ENCODE results near the gene CHST15. TPM values are rescaled to one million over a fixed set of nuclear protein-coding genes. Genes with fewer than 3 reads are reported as not detected.
A peak's percentile ranks its signal among the peaks of the same experiment; 100 is the strongest.

CHST15 gene
- total RNA-seq, 2 experiments from 2014 or later = 0.12 to 0.25 TPM

DNA sequence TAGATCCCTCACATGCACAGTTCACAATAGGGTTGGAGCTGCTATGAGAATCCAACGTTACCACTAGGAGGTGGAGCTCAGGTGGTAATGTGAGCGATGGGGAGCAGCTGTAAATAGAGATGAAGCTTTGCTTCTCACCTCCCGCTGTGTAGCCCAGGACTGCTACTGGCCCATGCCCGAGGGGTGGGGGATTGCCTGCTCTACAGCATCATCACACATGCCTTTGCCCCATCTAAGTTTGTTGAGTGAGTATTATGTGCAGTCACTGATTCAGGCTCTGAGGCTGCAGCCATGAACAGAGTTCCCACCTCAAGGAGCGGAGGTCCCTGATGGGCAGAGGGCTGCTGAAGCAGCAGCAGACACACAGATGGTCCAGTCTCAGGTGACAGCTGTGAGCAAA lies 94.1 kb downstream of the CHST15 start:
- H3K36me3 Mint-ChIP-seq = no peaks in the 10 kb centered on the region
- DNase-seq = no peak
- H3K4me3 Mint-ChIP-seq = no peak overlapping the region
- H3K27ac Mint-ChIP-seq = no peak overlapping the region
- peaks cover 6% of the 10 kb centered on the region for H3K4me1 Mint-ChIP-seq
- no peaks in the 10 kb centered on the region for H3K9me3 Mint-ChIP-seq
- H3K27me3 Mint-ChIP-seq = peaks cover 31% of the 10 kb centered on the region

DNA sequence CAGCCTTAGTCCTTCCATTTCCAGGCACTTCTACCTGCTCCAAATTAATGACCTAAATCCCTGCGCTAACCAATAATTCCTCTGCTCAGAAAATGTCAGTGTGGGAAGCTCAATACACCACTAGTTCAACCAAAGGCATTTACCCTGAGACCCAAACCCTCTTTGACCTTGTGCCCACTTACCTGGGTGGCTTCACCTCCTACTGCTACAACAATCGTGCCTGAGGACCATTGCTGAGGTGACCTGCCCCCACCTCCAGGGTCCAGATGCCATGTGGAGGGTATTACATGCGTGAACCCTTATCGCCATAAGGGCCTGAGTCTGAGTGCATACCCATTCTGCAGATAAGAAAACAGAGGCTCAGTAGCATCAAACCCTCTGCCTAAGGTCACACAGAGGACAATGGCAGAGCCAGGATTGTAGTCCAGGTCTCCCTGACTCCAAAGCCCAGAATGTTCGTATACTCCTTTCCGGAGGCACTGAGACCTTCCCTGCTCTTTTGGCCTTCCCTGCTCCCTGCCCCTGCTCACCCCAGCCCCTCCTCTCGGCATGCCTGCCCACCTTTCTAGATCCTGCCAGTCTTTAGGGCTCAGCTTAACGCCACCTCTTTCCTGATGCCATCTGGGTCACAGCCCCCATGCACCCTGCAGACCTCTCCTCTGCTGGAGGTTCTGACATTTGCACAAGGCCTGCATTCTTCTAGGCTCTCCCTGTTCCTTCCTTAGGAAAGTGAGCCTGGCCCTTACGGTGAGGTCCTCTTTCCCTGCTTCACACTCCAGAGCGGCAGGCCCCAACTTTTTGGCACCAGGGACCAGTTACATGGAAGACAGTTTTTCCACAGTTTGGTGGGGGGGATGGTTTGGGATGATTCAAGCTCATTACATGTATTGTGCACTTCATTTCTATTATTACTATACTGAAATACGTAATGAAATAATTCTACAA lies 94.9 kb downstream of the CHST15 start:
- peaks cover 39% of the 10 kb centered on the region for H3K27me3 Mint-ChIP-seq
- H3K27ac Mint-ChIP-seq = no peak overlapping the region
- no peak overlapping the region for H3K4me3 Mint-ChIP-seq
- no peak for DNase-seq
- no peaks in the 10 kb centered on the region for H3K9me3 Mint-ChIP-seq
- H3K4me1 Mint-ChIP-seq = peaks cover 6% of the 10 kb centered on the region
- no peaks in the 10 kb centered on the region for H3K36me3 Mint-ChIP-seq

DNA sequence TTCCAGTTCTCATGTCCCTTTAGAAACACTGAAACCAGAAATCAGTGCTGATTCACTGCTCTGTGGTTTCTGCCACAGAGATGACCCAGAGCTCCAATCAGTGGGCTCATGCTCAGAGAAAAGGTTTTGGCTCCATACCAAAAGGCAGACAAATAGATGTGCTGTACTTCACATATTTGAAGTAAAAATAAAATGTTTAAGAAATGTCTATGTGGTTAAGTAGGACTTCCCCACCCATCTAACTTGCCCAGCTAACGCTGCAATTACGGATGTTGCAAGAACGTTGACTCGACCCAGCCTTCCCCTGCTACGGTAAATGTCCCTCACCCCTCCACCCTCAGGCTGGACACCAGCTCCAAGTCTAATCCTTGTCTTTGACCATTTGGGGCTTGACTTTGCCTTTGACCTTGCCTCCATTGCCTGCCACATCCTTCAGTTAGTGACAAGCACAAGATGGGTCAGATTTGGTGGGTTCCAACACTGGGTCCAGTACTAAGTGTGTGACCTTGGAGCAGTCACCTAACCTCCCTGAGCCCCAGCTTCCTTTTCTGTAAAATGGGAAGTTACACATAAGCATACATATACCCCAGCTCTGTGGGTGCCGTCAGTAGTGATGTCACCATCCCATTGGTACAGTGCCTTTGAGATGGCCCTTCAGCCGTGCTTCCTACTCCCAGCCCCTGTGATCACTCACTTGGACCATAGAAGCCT lies 95.8 kb downstream of the CHST15 start:
- H3K36me3 Mint-ChIP-seq = no peaks in the 10 kb centered on the region
- no peak for DNase-seq
- no peak overlapping the region for H3K27ac Mint-ChIP-seq
- H3K4me1 Mint-ChIP-seq = peaks cover 6% of the 10 kb centered on the region
- H3K27me3 Mint-ChIP-seq = peaks cover 48% of the 10 kb centered on the region
- no peaks in the 10 kb centered on the region for H3K9me3 Mint-ChIP-seq
- no peak overlapping the region for H3K4me3 Mint-ChIP-seq

DNA sequence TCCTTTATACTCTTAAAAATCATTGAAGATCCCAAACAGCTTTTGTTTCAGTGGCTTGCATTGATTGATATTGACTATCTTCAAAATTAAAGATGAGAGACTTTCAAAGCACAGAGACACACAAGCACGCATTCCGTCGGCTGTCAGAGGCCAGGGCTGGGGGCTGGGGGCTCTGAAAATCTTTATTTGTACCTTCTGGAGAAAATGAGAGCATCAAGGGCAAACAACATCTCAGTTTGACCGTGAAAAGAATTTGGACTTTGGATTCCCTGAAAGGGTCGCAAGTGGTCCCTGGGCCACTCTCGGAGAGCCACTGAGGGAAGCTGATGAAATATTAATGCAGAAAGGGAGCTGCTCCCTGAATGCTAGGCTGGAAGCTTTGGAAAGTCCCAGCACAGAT lies 96.4 kb downstream of the CHST15 start:
- Mint-ChIP-seq H3K36me3 (no peaks in the 10 kb centered on the region), H3K4me3 (no peak overlapping the region), H3K4me1 (peaks cover 6% of the 10 kb centered on the region), H3K27ac (no peak overlapping the region), H3K9me3 (no peaks in the 10 kb centered on the region), H3K27me3 (peaks cover 54% of the 10 kb centered on the region)
- no peak for DNase-seq

DNA sequence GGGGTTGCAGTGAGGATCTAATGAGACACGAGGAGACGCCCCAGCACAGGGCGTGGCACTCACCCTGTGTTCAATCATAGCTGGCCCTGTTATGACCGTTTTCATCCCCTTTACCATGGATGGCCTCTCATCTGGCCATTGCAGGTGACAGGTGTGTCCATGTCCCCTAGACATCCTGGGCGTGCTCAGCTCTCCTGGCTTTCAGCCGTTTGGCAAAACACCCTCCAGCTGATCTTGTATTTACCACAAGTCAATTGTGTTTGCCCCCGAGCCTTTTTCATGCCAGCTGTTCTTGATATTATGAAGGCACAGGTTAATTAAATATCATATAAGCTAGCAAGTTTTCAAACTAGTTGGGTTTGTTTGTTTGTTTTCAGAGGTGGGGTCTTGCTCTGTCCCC lies 97.1 kb downstream of the CHST15 start:
- DNase-seq = no peak
- Mint-ChIP-seq H3K36me3 (no peaks in the 10 kb centered on the region), H3K27me3 (peaks cover 57% of the 10 kb centered on the region), H3K4me3 (no peak overlapping the region), H3K9me3 (no peaks in the 10 kb centered on the region), H3K4me1 (peaks cover 6% of the 10 kb centered on the region), H3K27ac (no peak overlapping the region)

DNA sequence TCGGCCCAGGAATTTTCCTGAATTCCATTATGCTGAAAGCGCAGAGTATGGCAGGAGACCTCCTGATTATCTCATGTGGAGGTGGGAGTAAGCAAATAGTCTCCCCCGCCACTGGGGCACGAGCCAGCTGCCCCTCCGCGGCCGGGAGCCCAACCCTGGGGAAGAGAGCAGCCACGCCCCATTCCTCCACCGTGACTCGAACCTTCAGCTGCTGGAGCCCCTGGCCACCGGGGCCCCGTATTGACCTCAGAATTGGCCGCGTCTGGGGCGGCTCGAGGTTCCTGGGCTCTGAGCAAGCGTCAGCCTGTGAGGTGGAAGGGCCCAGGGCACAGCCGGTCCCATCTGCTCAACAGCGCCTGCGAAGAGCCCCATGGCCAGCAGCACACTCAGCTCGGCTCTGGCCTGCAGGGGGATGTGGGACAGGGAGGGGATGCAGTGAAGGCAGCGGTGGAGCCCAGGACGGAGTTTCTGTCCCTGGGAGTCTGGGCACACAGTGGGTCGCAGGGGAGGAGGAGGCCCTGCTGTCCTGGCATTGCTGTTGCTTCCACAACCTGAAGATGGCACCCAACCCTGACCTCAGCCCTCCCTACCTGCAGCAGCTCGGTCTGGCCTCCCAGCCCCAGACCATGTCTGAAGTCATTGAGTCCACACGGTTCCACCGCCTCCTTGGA lies 97.8 kb downstream of the CHST15 start:
- no peaks in the 10 kb centered on the region for H3K9me3 Mint-ChIP-seq
- no peak overlapping the region for H3K4me3 Mint-ChIP-seq
- peaks cover 6% of the 10 kb centered on the region for H3K4me1 Mint-ChIP-seq
- H3K27ac Mint-ChIP-seq = no peak overlapping the region
- no peaks in the 10 kb centered on the region for H3K36me3 Mint-ChIP-seq
- H3K27me3 Mint-ChIP-seq = peaks cover 64% of the 10 kb centered on the region
- DNase-seq = peak; percentile 13

DNA sequence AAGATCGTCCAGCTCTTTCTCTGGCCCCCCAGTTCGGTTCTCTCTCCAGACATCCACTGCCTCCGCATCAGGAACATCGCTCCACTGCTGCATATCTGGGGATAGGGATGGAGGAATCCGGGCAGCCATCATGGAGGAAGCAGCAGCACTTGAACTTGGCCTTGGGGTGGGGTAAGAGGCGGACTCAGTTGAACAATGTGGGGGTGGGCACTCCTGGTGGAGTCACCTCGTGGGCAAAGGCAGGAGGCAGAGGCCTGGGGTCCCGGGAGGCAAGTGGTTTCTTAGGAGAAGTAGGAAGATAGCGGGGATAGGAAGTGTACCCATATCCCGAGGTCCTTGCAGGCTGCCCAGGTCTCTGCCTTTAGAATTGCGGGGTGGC lies 98.3 kb downstream of the CHST15 start:
- H3K4me1 Mint-ChIP-seq = peaks cover 6% of the 10 kb centered on the region
- H3K36me3 Mint-ChIP-seq = no peaks in the 10 kb centered on the region

DNA sequence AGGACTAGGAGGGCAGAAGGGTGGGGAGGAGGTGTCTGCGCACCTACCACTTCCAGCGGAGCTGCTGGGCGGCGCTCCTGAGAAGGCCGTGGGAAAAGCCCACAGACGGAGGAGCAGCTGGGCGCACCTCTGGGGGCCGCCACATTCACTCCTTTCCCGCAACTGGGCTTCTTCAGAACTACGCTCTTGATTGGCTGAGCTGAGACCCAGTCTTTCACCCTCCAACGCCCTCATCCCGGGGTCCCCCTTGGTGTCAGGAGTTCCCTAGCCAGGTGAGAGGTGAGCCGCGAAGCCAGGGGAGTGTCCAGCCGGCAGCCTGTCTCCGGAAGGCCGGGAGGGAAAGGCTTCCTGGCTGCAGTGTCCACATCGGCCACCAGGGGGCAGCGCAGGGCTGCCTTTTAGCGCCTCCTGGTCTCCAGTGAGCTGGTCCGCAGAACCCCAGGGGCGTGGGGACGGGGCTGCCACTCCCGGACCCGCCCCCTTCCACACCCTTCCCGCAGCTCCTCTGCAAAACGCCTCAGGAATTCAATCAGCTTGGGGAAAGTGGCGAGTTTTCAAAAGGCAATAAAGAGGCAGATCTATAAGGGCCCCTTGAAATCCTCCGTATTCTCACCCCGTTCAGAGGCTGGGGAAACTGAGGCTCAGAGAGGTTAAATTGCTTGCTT lies 98.8 kb downstream of the CHST15 start:
- peak; percentile 73 for DNase-seq
- H3K27me3 Mint-ChIP-seq = peaks cover 75% of the 10 kb centered on the region
- no peak overlapping the region for H3K4me3 Mint-ChIP-seq
- no peaks in the 10 kb centered on the region for H3K36me3 Mint-ChIP-seq
- H3K4me1 Mint-ChIP-seq = peaks cover 6% of the 10 kb centered on the region
- no peak overlapping the region for H3K27ac Mint-ChIP-seq
- H3K9me3 Mint-ChIP-seq = no peaks in the 10 kb centered on the region

More for the DNA sequence above, 98.3 kb downstream of the CHST15 start:
- no peak for DNase-seq
- Mint-ChIP-seq H3K27me3 (peaks cover 70% of the 10 kb centered on the region), H3K9me3 (no peaks in the 10 kb centered on the region), H3K27ac (no peak overlapping the region), H3K4me3 (no peak overlapping the region)

DNA sequence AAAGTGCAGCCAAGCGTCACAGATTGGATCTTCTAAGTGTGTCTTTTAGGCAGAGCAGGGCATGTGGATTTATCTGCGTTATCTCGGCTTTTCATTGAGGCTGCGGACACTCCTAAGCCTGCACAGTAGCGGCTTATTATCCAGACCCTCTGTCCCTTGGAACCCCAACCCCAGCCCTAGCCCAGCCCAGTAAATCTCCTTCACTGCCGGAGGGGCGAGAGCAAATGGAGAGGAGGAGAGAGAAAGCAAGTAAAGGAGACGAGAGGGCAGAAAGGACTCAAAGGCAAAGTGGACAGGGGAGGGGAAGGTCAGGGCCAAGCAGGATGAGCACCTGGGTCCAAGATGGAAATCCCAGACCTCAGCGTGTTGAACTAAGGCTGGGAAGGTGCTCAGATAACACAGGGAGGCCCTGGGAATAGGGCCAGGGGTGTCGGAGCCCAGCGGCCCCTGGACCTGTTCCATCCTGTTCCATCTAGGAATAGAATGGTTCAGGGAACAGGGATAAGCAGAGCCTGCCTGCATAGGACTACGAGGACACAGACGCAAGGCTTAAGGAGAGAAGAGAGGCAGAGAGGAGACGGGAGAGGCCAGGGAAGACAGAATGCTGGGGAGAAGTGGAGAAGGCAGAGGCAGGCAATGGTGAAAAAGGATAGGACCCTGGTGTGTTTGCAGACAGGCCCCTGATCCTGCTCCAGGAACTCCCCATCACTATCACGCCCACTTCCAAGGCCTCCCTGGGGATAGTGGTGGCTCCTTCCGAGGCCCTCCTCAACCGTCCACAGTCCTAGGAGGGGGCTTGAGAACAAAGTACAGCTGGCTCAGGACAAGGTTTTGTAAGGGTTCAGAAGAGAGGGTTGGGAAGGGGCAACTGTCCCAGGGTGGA lies 99.6 kb downstream of the CHST15 start:
- Mint-ChIP-seq H3K27ac (no peak overlapping the region), H3K9me3 (no peaks in the 10 kb centered on the region), H3K4me1 (peaks cover 6% of the 10 kb centered on the region), H3K36me3 (no peaks in the 10 kb centered on the region), H3K4me3 (no peak overlapping the region), H3K27me3 (peaks cover 83% of the 10 kb centered on the region)
- no peak for DNase-seq

DNA sequence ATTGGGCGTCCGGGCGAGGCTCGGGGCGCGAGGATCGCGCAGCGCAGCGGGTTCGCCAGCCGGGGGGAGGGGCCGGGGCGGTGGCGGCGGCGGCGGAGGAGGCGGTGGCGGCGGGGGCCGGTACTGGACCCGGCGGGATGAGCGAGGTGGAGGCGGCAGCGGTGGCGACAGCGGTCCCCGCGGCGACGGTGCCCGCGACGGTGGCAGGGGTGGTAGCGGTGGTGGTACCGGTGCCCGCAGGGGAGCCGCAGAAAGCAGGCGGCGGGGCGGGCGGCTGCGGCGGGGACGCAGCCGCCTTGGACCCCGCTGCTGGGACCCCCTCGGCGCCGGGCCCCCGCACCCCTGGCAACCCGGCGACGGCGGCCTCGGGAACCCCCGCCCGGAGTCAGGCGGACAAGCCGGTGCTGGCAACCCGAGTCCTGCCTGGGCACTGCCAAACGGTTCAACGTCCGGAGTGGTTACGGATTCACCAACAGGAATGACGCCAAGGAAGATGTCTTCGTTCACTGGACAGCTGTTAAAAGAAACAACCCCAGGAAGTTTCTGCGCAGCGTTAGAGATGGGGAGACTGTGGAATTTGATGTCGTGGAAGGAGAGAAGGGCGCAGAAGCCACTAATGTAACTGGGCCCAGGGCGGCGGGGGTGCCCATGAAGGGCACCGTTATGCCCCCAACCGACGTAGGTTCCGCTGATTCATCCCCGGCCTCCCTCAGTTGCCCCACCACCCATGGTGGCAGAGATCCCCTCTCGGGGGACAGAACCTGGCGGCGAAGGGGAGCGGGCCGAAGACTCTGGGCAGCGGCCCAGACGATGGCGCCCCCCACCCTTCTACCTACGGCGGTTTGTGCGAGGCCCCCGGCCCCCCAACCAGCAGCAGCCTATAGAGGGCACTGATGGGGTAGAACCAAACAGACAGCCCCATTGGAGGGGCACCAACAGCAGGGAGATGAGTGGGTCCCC lies 101.5 kb downstream of the CHST15 start:
- Mint-ChIP-seq H3K27me3 (peaks cover 83% of the 10 kb centered on the region), H3K9me3 (no peaks in the 10 kb centered on the region), H3K4me1 (peaks cover 6% of the 10 kb centered on the region), H3K4me3 (no peak overlapping the region), H3K36me3 (no peaks in the 10 kb centered on the region), H3K27ac (no peak overlapping the region)
- no peak for DNase-seq

DNA sequence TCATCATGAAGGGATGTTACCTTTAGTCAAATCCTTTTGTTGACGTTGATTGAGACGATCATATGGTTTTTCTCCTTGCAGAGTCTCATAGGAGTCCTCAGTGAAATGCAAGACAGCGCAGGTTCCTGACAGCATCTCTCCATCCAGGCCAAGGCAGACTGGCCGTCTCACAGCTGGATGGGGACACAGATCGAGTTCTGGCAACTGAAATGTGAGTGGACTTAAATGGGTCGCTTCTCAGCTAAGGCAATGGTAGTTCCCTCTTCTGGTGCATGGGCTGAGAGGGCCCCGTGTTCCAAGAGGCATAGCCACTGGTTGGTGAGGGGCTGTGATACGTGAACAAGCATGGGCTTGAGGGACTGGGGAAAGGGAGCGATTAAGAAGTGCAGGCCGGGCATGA lies 102.5 kb downstream of the CHST15 start:
- Mint-ChIP-seq H3K9me3 (no peaks in the 10 kb centered on the region), H3K27ac (no peak overlapping the region), H3K27me3 (peaks cover 75% of the 10 kb centered on the region), H3K4me1 (peaks cover 6% of the 10 kb centered on the region), H3K4me3 (no peak overlapping the region), H3K36me3 (no peaks in the 10 kb centered on the region)
- no peak for DNase-seq

DNA sequence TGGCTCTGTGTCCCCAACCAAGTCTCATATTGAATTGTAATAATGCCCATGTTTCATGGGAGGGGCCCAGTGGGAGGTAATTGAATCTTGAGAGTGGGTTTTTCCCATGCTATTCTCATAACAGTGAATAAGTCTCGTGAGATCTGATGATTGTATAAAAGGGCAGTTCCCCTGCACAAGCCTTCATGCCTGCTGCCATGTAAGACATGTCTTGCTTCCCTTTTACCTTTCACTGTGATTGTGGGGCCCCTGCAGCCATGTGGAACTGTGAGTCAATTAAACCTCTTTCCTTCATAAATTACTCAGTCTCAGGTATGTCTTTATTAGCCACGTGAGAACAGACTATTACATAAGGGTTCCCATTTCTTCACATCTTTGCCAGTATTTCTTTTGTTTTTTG lies 104.7 kb downstream of the CHST15 start:
- Mint-ChIP-seq H3K4me3 (no peak overlapping the region), H3K4me1 (no peaks in the 10 kb centered on the region), H3K27ac (no peak overlapping the region), H3K36me3 (no peaks in the 10 kb centered on the region), H3K27me3 (peaks cover 58% of the 10 kb centered on the region), H3K9me3 (no peaks in the 10 kb centered on the region)
- DNase-seq = no peak

DNA sequence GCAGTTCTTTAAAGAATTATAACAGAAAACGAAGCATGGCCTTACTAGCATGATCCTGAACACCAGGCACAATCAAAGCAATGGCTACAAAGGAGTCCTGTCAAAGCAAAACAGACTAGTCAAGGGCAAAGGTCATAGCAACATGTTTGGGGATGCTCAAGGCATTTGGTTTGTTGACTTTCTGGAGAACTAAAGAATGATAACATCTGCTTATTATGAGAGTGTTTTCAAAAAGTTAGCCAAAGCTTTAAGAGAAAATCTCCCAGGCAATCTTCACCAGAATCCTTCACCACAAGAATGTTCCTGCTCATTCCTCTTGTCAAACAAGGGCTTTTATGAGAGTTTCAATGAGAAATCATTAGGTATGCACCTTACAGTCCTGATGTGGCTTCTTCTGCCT lies 106.7 kb downstream of the CHST15 start:
- Mint-ChIP-seq H3K4me1 (no peaks in the 10 kb centered on the region), H3K36me3 (no peaks in the 10 kb centered on the region), H3K4me3 (no peak overlapping the region), H3K9me3 (no peaks in the 10 kb centered on the region), H3K27ac (no peak overlapping the region), H3K27me3 (peaks cover 39% of the 10 kb centered on the region)
- no peak for DNase-seq
